HL-60/S4 treated with retinoic acid at 250 ng/mL for 4 days and 3 days (cell line): ENCODE results near the gene STK32B.
"Not testable (repeated sequence)": the region's sequence is repeated elsewhere in the genome, so short reads cannot be mapped to it uniquely, and the experiment has no call there.

Experiments
- in situ Hi-C: fragments of 300-500 bp; cut with MboI; formaldehyde crosslinking; loops from 2 replicates; pipeline ENCODE4 v1.7.0; 2022; ENCODE audit warnings: low sequenced_read_pairs

The STK32B gene

GRCh38 chr4:5250536-5250935 is 199.3 kb downstream of the STK32B start:
- in situ Hi-C loops: not testable (repeated sequence)

DNA sequence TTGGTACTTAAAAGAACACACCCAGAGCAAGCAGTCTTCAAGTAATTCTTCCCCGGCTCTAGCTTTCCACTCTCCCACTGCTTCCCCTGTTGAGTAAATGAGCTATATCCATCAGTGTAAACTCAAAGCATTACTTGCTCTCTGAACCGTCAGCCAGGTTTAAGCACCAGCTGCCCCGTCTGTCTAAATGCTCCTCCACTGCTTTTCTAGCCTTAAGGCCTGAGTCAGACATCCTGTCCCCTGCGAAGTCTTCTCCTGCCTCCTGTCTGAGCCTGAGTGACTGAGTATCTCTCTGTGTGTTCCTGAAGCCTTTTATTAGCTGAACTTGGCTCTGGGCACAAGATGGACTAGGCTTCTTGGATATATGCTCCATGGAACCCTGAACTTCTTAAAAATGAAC is 205.1 kb downstream of the STK32B start:
- in situ Hi-C loops: no loop called here

GRCh38 chr4:5257086-5257485 is 205.8 kb downstream of the STK32B start:
- in situ Hi-C loops: no loop called here

GRCh38 chr4:5259471-5259870 is 208.2 kb downstream of the STK32B start:
- in situ Hi-C loops: no loop called here

DNA sequence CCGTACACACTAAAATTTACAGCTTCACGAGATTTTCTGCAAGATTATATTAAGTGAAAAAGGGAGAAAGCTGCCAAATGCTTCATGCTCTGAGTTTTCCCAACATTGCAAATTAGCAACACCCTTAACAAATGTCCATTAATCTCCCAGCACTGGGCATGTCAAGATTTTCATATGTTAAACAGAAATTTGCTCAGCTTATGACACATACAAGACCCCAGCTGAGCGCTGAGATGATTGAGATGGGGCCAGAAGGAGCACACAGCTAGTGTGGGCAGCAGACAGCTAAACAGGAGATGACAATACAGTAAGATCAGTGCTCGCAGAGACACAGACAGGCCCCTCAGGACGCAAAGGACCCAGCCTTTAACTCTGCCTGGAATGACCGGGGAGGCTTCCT is 208.8 kb downstream of the STK32B start:
- in situ Hi-C loops: no loop called here

DNA sequence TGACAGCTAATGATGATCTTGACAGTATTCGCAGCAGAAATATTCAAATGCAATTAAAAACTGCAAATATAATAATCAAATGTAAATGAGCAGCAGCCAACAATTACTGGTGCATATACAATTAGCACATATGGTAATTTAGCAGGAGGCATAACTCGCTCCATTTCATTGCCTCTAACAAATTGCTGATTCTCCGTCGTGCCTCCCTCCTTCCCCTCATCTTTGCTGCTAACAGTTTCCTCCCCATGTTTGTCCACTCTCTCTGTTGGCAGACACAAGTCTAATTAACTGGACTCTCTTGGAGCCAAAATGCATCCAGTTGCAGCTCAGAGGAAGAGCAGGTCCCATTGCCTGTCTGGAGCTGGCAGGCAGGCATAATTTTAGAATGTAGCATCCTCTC is 210.6 kb downstream of the STK32B start:
- in situ Hi-C loops: no loop called here

DNA sequence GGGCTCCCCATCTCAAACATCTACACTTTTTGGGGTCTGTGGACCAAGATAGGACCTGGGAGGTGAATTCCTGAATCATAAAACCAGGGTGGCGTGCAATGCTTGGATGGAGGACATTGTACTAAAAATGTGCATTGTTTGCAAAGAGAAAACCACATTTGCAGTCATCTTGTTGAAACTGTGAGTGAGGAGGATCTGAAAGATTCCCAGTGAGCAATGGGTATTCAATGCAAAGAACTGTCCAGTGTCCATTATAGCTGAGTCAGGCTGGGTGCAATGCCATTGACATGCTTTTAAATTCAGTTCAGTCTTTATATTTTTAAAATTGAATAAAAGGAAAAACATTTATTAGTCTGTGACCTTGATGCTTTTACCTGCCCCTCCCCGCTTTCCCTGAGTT is 215.7 kb downstream of the STK32B start:
- in situ Hi-C loops: no loop called here

GRCh38 chr4:5267408-5267807 is 216.1 kb downstream of the STK32B start:
- in situ Hi-C loops: no loop called here

DNA sequence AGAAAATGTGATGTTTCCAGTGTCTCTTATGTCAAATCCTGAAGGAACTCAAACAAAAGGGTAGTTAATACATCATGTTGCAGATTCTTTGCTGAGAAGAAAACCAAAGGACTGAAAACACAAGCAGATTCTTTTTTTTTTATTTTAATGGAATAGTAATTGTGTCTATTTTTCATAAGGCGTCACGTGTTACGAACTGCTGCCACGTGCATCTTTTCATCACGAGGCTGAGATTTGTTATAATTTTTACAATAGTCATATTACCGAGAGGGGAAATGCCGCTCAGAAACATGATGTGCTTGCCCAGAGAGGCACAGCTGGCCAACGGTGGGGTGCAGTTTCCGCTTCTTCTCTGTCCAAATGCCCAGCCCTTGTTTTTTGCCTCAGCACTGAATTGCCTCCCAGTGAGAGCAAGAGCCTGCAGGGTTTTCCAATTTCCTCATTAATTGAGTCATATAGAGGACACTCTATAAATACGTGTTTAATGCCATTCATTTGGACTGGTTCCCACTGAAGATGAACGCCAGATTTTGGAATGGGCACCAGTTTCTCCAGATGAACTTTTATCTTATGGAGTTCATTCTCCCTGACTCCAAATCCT is 225.3 kb downstream of the STK32B start:
- in situ Hi-C loops: no loop called here

- in situ Hi-C loops: no loop called here
Measured at GRCh38 chr4:5277079-5277478, 225.8 kb downstream of the STK32B start.

DNA sequence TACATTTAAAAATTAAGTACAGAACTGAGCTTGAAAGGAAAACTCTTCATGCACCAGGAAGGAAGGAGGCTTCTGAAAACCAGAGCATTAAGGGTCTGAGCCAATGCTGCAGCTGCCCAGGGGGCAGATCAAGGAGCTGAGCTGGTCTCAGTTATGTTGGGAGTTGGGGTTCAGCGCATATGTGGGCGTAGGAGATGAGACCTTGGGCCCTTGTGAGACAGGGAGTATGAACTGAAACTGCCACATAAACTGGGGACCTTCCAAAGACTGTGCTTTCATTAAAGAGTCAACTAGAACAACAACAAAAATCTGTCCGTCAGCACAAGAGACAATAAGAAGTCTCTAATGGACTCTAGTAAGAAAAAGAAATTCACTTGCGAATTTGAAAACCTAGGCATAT is 226.9 kb downstream of the STK32B start:
- in situ Hi-C loops: no loop called here

GRCh38 chr4:5280069-5280468 is 228.8 kb downstream of the STK32B start:
- in situ Hi-C loops: not testable (repeated sequence)

DNA sequence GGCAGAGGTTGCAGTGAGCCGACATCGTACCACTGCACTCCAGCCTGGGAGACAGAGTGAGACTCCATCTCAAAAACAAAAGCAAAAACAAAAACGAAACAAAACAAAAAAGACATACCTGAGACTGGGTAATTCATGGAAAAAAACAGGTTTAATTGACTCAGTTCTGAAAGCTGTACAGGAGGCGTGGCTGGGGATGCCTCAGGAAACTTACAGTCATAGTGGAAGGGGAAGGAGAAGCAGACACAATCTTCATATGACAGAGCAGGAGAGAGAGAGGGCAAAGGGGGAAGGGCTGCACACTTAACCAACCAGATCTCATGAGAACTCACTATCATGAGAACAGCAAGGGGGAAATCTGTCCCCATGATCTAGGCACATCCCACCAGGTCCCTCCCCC is 229.5 kb downstream of the STK32B start:
- in situ Hi-C loops: no loop called here

DNA sequence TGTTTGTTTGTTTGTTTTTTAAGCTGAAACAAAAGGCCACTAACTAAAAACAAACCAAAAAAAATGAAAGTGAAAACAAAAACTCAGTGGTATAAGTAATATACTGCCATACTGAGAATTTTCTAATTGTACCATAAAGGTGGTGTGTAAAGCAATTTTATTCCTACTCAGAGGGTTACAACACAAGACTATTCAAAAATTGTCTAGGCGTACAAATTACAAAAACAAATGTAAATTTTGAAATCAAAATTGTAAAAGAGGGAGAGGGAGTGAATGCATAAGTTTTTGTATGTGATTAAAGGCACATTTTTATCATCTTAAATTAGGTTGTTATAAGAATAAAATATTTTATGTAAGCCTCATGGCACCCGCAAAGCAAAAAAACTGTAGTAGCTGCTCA is 232.6 kb downstream of the STK32B start:
- in situ Hi-C loops: no loop called here

DNA sequence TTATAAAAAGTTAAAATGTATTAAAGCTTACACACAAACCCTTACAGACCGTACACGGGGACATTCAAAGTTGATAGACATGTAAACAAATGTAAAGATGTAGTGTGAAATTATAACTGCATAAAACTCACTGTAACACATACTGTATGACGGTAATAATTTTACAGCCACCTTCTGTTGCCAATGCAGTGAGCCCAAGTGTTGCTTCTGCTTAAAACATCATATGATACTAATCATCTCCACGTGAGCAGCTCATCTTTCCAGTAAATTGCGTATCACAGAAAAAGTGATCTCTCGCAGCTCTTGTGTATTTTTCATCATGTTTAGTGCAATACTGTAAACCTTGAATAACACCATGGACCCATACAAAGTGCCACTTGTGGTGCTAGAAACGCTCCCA is 233.2 kb downstream of the STK32B start:
- in situ Hi-C loops: no loop called here

GRCh38 chr4:5292101-5292500 is 240.8 kb downstream of the STK32B start:
- in situ Hi-C loops: no loop called here

GRCh38 chr4:5298000-5298787 is 246.9 kb downstream of the STK32B start:
- in situ Hi-C loops: not testable (repeated sequence)

DNA sequence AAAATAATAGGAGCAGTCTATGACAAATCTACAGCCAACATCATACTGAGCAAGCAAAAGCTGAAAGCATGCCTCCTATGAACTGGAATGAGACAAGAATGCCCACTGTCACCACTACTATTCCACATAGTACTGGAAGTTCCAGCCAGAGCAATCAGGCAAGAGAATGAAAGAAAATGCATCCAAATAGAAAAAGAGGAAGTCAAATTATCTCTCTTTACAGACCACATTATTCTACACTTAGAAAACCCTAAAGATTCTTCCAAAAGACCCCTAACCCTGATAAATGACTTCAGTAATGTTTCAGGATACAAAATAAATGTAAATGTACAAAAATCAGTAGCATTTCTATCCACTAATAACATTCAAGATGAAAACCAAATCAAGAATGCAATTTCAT is 249.0 kb downstream of the STK32B start:
- in situ Hi-C loops: no loop called here

DNA sequence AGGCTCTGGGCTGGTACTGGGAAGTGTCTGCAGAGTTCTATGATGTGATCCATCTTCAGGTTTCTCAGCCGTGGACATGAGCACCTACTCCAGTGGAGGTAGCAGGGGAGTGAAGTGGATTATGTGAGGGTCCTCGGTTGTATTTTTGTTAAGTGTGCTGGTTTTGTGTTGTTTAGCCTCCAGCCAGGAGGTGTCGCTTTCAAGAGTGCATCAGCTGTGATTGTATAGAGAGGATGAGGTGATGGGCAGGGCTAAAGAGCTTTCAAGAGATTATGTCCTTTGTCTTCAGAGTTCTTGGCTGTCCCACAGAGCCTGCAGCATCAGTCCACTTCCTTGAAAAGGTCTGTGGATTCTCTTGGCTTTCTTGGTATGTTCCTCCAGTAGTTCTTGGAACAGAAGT is 256.6 kb downstream of the STK32B start:
- in situ Hi-C loops: no loop called here

DNA sequence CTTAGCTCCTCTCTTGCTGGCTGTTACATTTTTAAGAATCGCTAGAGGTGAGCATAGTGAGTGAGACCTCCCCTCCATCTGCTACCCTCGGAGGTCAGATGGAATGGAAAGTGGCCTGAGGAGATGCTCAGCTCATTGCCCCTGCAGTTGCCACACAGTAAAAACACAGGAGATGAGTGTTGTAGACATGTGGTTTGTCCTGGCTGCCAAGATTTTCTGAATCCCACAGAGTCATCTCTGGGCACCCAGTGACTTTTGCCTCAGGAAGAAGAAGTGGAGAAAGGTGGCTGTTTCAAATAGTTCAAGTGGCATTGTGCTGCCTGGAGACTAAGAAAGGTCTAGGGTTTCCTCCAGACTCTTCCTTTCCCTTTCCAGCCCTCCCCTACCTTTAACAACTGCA is 271.0 kb downstream of the STK32B start:
- in situ Hi-C loops: no loop called here

DNA sequence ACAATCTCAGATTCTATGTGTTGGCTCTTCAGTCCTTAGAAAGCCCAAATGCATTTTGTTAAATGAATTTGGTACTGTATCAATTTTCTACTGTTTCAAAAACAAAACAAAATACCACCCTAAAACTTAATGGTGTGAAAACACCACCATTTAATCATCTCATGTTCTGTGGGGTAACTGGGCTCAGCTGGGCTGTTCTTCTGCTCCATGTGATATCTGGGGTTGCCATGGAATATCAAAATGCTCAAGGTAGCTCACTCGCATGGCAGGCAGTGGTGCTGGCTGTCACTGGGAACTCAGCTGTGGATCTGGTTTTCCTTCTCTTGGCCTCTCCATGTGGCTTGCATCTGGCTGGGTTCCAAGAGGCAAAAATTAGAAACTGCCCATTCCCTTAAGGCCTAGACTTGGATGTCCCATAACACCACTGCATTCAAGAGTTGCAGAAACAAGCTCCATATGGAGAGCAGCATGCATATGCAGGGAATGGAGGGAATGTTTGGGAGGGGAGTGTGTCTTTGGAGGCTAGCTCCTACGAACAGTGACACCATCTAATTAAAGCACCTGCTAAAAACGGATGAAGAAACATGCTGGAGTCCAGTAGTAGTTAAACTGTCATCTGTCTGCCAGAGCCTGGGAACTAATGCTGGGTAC is 279.2 kb downstream of the STK32B start:
- in situ Hi-C loops: no loop called here

DNA sequence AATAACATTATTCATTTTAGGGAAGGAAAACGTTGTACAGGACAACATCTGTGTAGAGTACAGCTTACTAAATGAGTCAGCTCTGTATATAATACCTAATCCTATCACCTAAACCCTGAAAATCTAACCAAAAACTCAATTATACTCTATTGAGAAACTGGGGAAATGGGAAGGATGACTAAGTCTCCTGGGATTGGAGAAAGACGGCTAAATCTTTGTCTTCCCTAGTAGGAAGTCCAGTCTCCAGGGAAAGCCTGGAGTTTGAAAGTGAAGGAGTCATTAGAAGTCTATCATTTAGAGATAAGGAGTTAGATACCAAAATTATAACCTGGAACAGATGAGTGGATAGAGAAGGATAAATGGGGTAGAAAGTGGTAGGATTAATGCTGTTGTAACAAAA is 286.5 kb downstream of the STK32B start:
- in situ Hi-C loops: no loop called here
